Measurements from ENCODE around the gene NAE1.

GRCh38 chr16:66842765-66843164 is 12.0 kb upstream of the NAE1 start:
- TF ChIP-seq IRF1 (CRISPR knock-in tag; IDR thresholded peaks at IDR 0.05) (no peak), ELF4 (CRISPR knock-in tag; IDR thresholded peaks at IDR 0.05; ENCODE audit: low read depth) (no peak), ESRRA (CRISPR knock-in tag; IDR thresholded peaks at IDR 0.05; ENCODE audit: borderline replicate concordance) (no peak), ZNF416 (CRISPR knock-in tag; IDR thresholded peaks at IDR 0.05) (no peak), MAX (CRISPR knock-in tag; IDR thresholded peaks at IDR 0.05) (no peak), CTCF (IDR thresholded peaks at IDR 0.05) (no peak), ATF2 (CRISPR knock-in tag; IDR thresholded peaks at IDR 0.05; ENCODE audit: borderline replicate concordance, low read depth) (no peak), USF2 (CRISPR knock-in tag; IDR thresholded peaks at IDR 0.05) (no peak), ZNF263 (CRISPR knock-in tag; IDR thresholded peaks at IDR 0.05; ENCODE audit: low read depth) (no peak), ZMAT4 (CRISPR knock-in tag; IDR thresholded peaks at IDR 0.05) (no peak), ZNF219 (CRISPR knock-in tag; IDR thresholded peaks at IDR 0.05; ENCODE audit: borderline replicate concordance) (no peak), NR1H2 (CRISPR knock-in tag; IDR thresholded peaks at IDR 0.05) (no peak), JUN (CRISPR knock-in tag; IDR thresholded peaks at IDR 0.05) (no peak)
